GM06990 (cell line): ENCODE data around the gene ADGRG1.

Experiments
- DNase-seq: peaks from one replicate; pipeline ENCODE4 v3.0.0-alpha.2; 2011; ENCODE audit not compliant: insufficient read length; ENCODE audit errors: extremely low read depth
- H3K27me3 ChIP-seq: replicated peaks from 2 replicates; pipeline ENCODE4 v1.6.0; 2011; ENCODE audit warnings: low read length; ENCODE audit not compliant: control insufficient read depth, insufficient read depth
- H3K36me3 ChIP-seq: 2 replicates; pipeline ENCODE4 v1.5.1; 2011; ENCODE audit warnings: low read length; ENCODE audit not compliant: control insufficient read depth, insufficient read depth
- H3K4me3 ChIP-seq: replicated peaks from 2 replicates; pipeline ENCODE4 v1.5.1; 2011; ENCODE audit warnings: low read depth, mild to moderate bottlenecking, control low read depth, low read length
- TF ChIP-seq, protein P1 (sequence below): IDR thresholded peaks from 2 replicates; pipeline ENCODE4 v1.5.1; 2011; ENCODE audit warnings: low read length, control low read depth, mild to moderate bottlenecking, inconsistent platforms; ENCODE audit not compliant: insufficient read depth, poor library complexity, severe bottlenecking

ADGRG1 gene

GRCh38 chr16:57619606-57620334 lies 8.7 kb upstream of the ADGRG1 start:
- TF ChIP-seq, protein P1, sequence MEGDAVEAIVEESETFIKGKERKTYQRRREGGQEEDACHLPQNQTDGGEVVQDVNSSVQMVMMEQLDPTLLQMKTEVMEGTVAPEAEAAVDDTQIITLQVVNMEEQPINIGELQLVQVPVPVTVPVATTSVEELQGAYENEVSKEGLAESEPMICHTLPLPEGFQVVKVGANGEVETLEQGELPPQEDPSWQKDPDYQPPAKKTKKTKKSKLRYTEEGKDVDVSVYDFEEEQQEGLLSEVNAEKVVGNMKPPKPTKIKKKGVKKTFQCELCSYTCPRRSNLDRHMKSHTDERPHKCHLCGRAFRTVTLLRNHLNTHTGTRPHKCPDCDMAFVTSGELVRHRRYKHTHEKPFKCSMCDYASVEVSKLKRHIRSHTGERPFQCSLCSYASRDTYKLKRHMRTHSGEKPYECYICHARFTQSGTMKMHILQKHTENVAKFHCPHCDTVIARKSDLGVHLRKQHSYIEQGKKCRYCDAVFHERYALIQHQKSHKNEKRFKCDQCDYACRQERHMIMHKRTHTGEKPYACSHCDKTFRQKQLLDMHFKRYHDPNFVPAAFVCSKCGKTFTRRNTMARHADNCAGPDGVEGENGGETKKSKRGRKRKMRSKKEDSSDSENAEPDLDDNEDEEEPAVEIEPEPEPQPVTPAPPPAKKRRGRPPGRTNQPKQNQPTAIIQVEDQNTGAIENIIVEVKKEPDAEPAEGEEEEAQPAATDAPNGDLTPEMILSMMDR: no peak
- DNase-seq: no peak
- Histone ChIP-seq H3K36me3 (no peaks in the 10 kb centered on the region), H3K4me3 (no peak overlapping the region), H3K27me3 (no peaks in the 10 kb centered on the region; the same call in 1 of the 2 replicates)

GRCh38 chr16:57620335-57621231 lies 7.8 kb upstream of the ADGRG1 start:
- H3K4me3 ChIP-seq: no peak overlapping the region
- DNase-seq: no peak
- no peaks in the 10 kb centered on the region; the same call in 1 of the 2 replicates for H3K27me3 ChIP-seq
- TF ChIP-seq, protein P1: no peak
- no peaks in the 10 kb centered on the region for H3K36me3 ChIP-seq

- H3K27me3 ChIP-seq: no peaks in the 10 kb centered on the region; the same call in 1 of the 2 replicates
- DNase-seq: no peak
- no peak overlapping the region for H3K4me3 ChIP-seq
- TF ChIP-seq, protein P1: no peak
- no peaks in the 10 kb centered on the region for H3K36me3 ChIP-seq
Observed at GRCh38 chr16:57621521-57622271, 6.7 kb upstream of the ADGRG1 start.

DNA sequence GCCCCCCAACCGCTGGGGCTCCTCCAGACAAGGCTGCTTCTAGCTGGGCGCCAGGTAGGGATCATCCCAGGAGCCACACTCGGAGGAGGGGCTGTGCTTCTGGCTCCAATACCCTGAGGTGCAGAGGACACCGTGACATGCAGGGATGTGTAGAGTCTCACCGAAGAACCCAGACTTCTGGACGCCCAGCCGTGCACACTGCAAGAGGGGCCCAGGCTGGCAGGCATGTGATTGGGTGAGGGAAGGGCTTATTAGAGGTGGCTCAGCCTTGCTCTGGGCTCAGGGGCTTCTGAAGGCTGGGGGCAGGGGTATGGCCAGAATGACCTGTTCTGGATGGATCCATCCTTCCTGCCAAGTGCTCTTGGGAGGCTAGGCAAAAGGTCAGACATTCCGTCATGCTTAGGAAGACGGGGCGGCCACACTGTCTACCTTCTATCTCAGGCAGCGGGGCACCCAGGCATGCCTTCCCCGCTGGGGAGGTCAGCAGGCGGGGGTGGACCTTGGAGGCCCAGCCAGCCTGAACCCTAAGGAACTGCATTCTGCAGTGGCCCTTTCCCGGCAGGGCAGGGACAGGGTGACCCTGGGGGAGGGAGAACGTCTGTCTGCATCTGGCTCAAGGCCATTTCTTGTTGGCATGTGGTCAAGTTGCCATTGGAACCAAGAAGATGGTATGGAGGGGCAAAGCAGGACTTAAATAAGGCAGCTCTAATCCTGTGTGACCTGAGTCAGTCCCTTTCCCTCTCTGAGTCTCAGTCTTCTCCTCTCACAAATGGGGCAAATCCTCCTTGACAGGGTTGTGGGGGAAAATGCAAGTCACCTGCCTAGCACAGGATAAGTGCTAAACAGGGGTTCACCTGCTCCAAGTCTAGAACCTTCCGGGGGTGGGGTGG lies 5.8 kb upstream of the ADGRG1 start:
- Histone ChIP-seq H3K36me3 (no peaks in the 10 kb centered on the region), H3K4me3 (no peak overlapping the region), H3K27me3 (no peaks in the 10 kb centered on the region; the same call in 1 of the 2 replicates)
- DNase-seq: no peak
- TF ChIP-seq, protein P1: no peak
